ENCODE results near the gene LMNB1. TPM values are rescaled to one million over a fixed set of nuclear protein-coding genes. Genes with fewer than 3 reads are reported as not detected.
A peak's percentile ranks its signal among the peaks of the same experiment; 100 is the strongest.
"Not testable (repeated sequence)": the region's sequence is repeated elsewhere in the genome, so short reads cannot be mapped to it uniquely, and the experiment has no call there.

Gene LMNB1
- total RNA-seq = 120 TPM
- 27.2 TPM for polyA plus RNA-seq
- long read RNA-seq, donor 1, partial matches to known transcripts = 5 of 10 reads
- long read RNA-seq, donor 1, other reads (novel, unspliced or antisense) = 0 of 10 reads
- long read RNA-seq, donor 2 = 0 reads
- long read RNA-seq, donor 3, transcript LMNB1-201 (11 exons, 2,878 nt) = major isoform, 28 of 81 reads
- long read RNA-seq, donor 3, partial matches to known transcripts = 51 of 81 reads
- long read RNA-seq, donor 3, other reads (novel, unspliced or antisense) = 0 of 81 reads
- long read RNA-seq, donor 4, transcript LMNB1-201 (11 exons, 2,878 nt) = major isoform, 20 of 27 reads
- long read RNA-seq, donor 4, partial matches to known transcripts = 5 of 27 reads
- long read RNA-seq, donor 4, other reads (novel, unspliced or antisense) = 0 of 27 reads
- long read RNA-seq, donor 5, transcript LMNB1-201 (11 exons, 2,878 nt) = major isoform, 28 of 117 reads
- long read RNA-seq, donor 5, transcript LMNB1-202 (6 exons, 1,572 nt) = minor isoform, 5 of 117 reads
- long read RNA-seq, donor 5, partial matches to known transcripts = 83 of 117 reads
- long read RNA-seq, donor 5, other reads (novel, unspliced or antisense) = 0 of 117 reads
- long read RNA-seq, donor 6, transcript LMNB1-201 (11 exons, 2,878 nt) = major isoform, 20 of 56 reads
- long read RNA-seq, donor 6, partial matches to known transcripts = 33 of 56 reads
- long read RNA-seq, donor 6, other reads (novel, unspliced or antisense) = 0 of 56 reads
- long read RNA-seq, donor 7, transcript LMNB1-201 (11 exons, 2,878 nt) = major isoform, 34 of 89 reads
- long read RNA-seq, donor 7, partial matches to known transcripts = 53 of 89 reads
- long read RNA-seq, donor 7, other reads (novel, unspliced or antisense) = 0 of 89 reads
- long read RNA-seq, donor 8, transcript LMNB1-201 (11 exons, 2,878 nt) = major isoform, 13 of 31 reads
- long read RNA-seq, donor 8, partial matches to known transcripts = 16 of 31 reads
- long read RNA-seq, donor 8, other reads (novel, unspliced or antisense) = 0 of 31 reads
- long read RNA-seq, donor 9, transcript LMNB1-201 (11 exons, 2,878 nt) = major isoform, 35 of 41 reads
- long read RNA-seq, donor 9, partial matches to known transcripts = 5 of 41 reads
- long read RNA-seq, donor 9, other reads (novel, unspliced or antisense) = 0 of 41 reads
- long read RNA-seq, donor 10, transcript LMNB1-201 (11 exons, 2,878 nt) = major isoform, 24 of 67 reads
- long read RNA-seq, donor 10, partial matches to known transcripts = 41 of 67 reads
- long read RNA-seq, donor 10, other reads (novel, unspliced or antisense) = 0 of 67 reads

- WGBS = under 1% methylated on average over 74 of the region's 74 CpGs
Observed at GRCh38 chr5:126776499-126777256, at the start of gene LMNB1. LMNB1 (plus strand) TSS chr5:126777136; CDS start chr5:126777509, 373 bp downstream.

GRCh38 chr5:126732716-126733115 lies 44.2 kb upstream of the LMNB1 start:
- Histone ChIP-seq H3K27ac (ENCODE audit: low read depth in 1 of 2, low read length in 1 of 2) (no peak overlapping the region), H3K4me1 (ENCODE audit: control insufficient read depth in 2 of 2, insufficient read depth in 2 of 2, low read length in 2 of 2) (no peaks in the 10 kb centered on the region), H3K4me3 (ENCODE audit: low read length in 2 of 2) (no peak overlapping the region), H3K27me3 (ENCODE audit: control insufficient read depth in 2 of 2, insufficient read depth in 1 of 2, low read length in 1 of 2) (no peaks in the 10 kb centered on the region), H3K9me3 (ENCODE audit: control insufficient read depth in 2 of 2, insufficient read depth in 1 of 2, low read length in 1 of 2) (no peaks in the 10 kb centered on the region), H3K36me3 (ENCODE audit: control insufficient read depth in 2 of 2, insufficient read depth in 2 of 2, low read length in 1 of 2) (no peaks in the 10 kb centered on the region)
- DNase-seq (ENCODE audit: low read depth in 6 of 9, low spot score in 9 of 9) = no peak
- WGBS = 44% methylated on average over 2 of the region's 2 CpGs

More at GRCh38 chr5:126776499-126777256, at the start of gene LMNB1:
- Histone ChIP-seq H3K27ac (ENCODE audit: low read depth in 1 of 2, low read length in 1 of 2) (peak within 1 kb of the TSS; percentile 92 to 100), H3K27me3 (ENCODE audit: control insufficient read depth in 2 of 2, insufficient read depth in 1 of 2, low read length in 1 of 2) (no peaks in the 10 kb centered on the region), H3K4me3 (ENCODE audit: low read length in 2 of 2) (peak within 1 kb of the TSS; percentile 64 to 99), H3K36me3 (ENCODE audit: control insufficient read depth in 2 of 2, insufficient read depth in 2 of 2, low read length in 1 of 2) (peaks cover 3 to 5% of the 10 kb centered on the region in 2 donors), H3K4me1 (ENCODE audit: control insufficient read depth in 2 of 2, insufficient read depth in 2 of 2, low read length in 2 of 2) (peaks cover 0 to 23% of the 10 kb centered on the region in 2 donors), H3K9me3 (ENCODE audit: control insufficient read depth in 2 of 2, insufficient read depth in 1 of 2, low read length in 1 of 2) (peaks cover 0 to 7% of the 10 kb centered on the region in 2 donors)
- DNase-seq (ENCODE audit: low read depth in 6 of 9, low spot score in 9 of 9) = peak; percentile 77 to 97 (median 92)

GRCh38 chr5:126734573-126734972 lies 42.4 kb upstream of the LMNB1 start:
- H3K27me3 ChIP-seq (ENCODE audit: control insufficient read depth in 2 of 2, insufficient read depth in 1 of 2, low read length in 1 of 2); H3K4me3 ChIP-seq (ENCODE audit: low read length in 2 of 2); DNase-seq (ENCODE audit: low read depth in 6 of 9, low spot score in 9 of 9); H3K4me1 ChIP-seq (ENCODE audit: control insufficient read depth in 2 of 2, insufficient read depth in 2 of 2, low read length in 2 of 2); H3K36me3 ChIP-seq (ENCODE audit: control insufficient read depth in 2 of 2, insufficient read depth in 2 of 2, low read length in 1 of 2); H3K9me3 ChIP-seq (ENCODE audit: control insufficient read depth in 2 of 2, insufficient read depth in 1 of 2, low read length in 1 of 2); H3K27ac ChIP-seq (ENCODE audit: low read depth in 1 of 2, low read length in 1 of 2): not testable (repeated sequence)
- 98% methylated on average over 18 of the region's 18 CpGs for WGBS

- 96% methylated on average over 3 of the region's 3 CpGs for WGBS
- H3K4me3 ChIP-seq (ENCODE audit: low read length in 2 of 2) = no peak overlapping the region
- no peaks in the 10 kb centered on the region for H3K9me3 ChIP-seq (ENCODE audit: control insufficient read depth in 2 of 2, insufficient read depth in 1 of 2, low read length in 1 of 2)
- no peak overlapping the region for H3K27ac ChIP-seq (ENCODE audit: low read depth in 1 of 2, low read length in 1 of 2)
- H3K4me1 ChIP-seq (ENCODE audit: control insufficient read depth in 2 of 2, insufficient read depth in 2 of 2, low read length in 2 of 2) = no peaks in the 10 kb centered on the region
- no peaks in the 10 kb centered on the region for H3K27me3 ChIP-seq (ENCODE audit: control insufficient read depth in 2 of 2, insufficient read depth in 1 of 2, low read length in 1 of 2)
- no peak for DNase-seq (ENCODE audit: low read depth in 6 of 9, low spot score in 9 of 9)
- H3K36me3 ChIP-seq (ENCODE audit: control insufficient read depth in 2 of 2, insufficient read depth in 2 of 2, low read length in 1 of 2) = no peaks in the 10 kb centered on the region
Observed at GRCh38 chr5:126736141-126736540, 40.8 kb upstream of the LMNB1 start.

GRCh38 chr5:126741361-126741760 lies 35.6 kb upstream of the LMNB1 start:
- WGBS = 98% methylated on average over 9 of the region's 9 CpGs
- H3K9me3 ChIP-seq (ENCODE audit: control insufficient read depth in 2 of 2, insufficient read depth in 1 of 2, low read length in 1 of 2) = no peaks in the 10 kb centered on the region
- H3K36me3 ChIP-seq (ENCODE audit: control insufficient read depth in 2 of 2, insufficient read depth in 2 of 2, low read length in 1 of 2) = no peaks in the 10 kb centered on the region
- peaks cover 0 to 2% of the 10 kb centered on the region in 2 donors for H3K4me1 ChIP-seq (ENCODE audit: control insufficient read depth in 2 of 2, insufficient read depth in 2 of 2, low read length in 2 of 2)
- DNase-seq (ENCODE audit: low read depth in 6 of 9, low spot score in 9 of 9) = no peak
- H3K4me3 ChIP-seq (ENCODE audit: low read length in 2 of 2) = no peak overlapping the region
- no peaks in the 10 kb centered on the region for H3K27me3 ChIP-seq (ENCODE audit: control insufficient read depth in 2 of 2, insufficient read depth in 1 of 2, low read length in 1 of 2)
- H3K27ac ChIP-seq (ENCODE audit: low read depth in 1 of 2, low read length in 1 of 2) = no peak overlapping the region

- Histone ChIP-seq H3K4me1 (ENCODE audit: control insufficient read depth in 2 of 2, insufficient read depth in 2 of 2, low read length in 2 of 2) (peaks cover 0 to 4% of the 10 kb centered on the region in 2 donors), H3K9me3 (ENCODE audit: control insufficient read depth in 2 of 2, insufficient read depth in 1 of 2, low read length in 1 of 2) (no peaks in the 10 kb centered on the region), H3K4me3 (ENCODE audit: low read length in 2 of 2) (no peak overlapping the region), H3K36me3 (ENCODE audit: control insufficient read depth in 2 of 2, insufficient read depth in 2 of 2, low read length in 1 of 2) (no peaks in the 10 kb centered on the region), H3K27ac (ENCODE audit: low read depth in 1 of 2, low read length in 1 of 2) (no peak overlapping the region), H3K27me3 (ENCODE audit: control insufficient read depth in 2 of 2, insufficient read depth in 1 of 2, low read length in 1 of 2) (no peaks in the 10 kb centered on the region)
- no peak for DNase-seq (ENCODE audit: low read depth in 6 of 9, low spot score in 9 of 9)
- WGBS = 96% methylated on average over 2 of the region's 2 CpGs
Observed at GRCh38 chr5:126742425-126742824, 34.5 kb upstream of the LMNB1 start.

GRCh38 chr5:126744836-126745235 lies 32.1 kb upstream of the LMNB1 start:
- DNase-seq (ENCODE audit: low read depth in 6 of 9, low spot score in 9 of 9) = no peak
- Histone ChIP-seq H3K36me3 (ENCODE audit: control insufficient read depth in 2 of 2, insufficient read depth in 2 of 2, low read length in 1 of 2) (no peaks in the 10 kb centered on the region), H3K9me3 (ENCODE audit: control insufficient read depth in 2 of 2, insufficient read depth in 1 of 2, low read length in 1 of 2) (no peaks in the 10 kb centered on the region), H3K4me3 (ENCODE audit: low read length in 2 of 2) (no peak overlapping the region), H3K4me1 (ENCODE audit: control insufficient read depth in 2 of 2, insufficient read depth in 2 of 2, low read length in 2 of 2) (peaks cover 0 to 14% of the 10 kb centered on the region in 2 donors), H3K27ac (ENCODE audit: low read depth in 1 of 2, low read length in 1 of 2) (no peak overlapping the region), H3K27me3 (ENCODE audit: control insufficient read depth in 2 of 2, insufficient read depth in 1 of 2, low read length in 1 of 2) (no peaks in the 10 kb centered on the region)
- 40% methylated on average over 2 of the region's 2 CpGs for WGBS

GRCh38 chr5:126745259-126745992 lies 31.5 kb upstream of the LMNB1 start:
- no peaks in the 10 kb centered on the region for H3K36me3 ChIP-seq (ENCODE audit: control insufficient read depth in 2 of 2, insufficient read depth in 2 of 2, low read length in 1 of 2)
- H3K27me3 ChIP-seq (ENCODE audit: control insufficient read depth in 2 of 2, insufficient read depth in 1 of 2, low read length in 1 of 2) = no peaks in the 10 kb centered on the region
- H3K4me3 ChIP-seq (ENCODE audit: low read length in 2 of 2) = no peak overlapping the region
- H3K27ac ChIP-seq (ENCODE audit: low read depth in 1 of 2, low read length in 1 of 2) = no peak overlapping the region
- H3K9me3 ChIP-seq (ENCODE audit: control insufficient read depth in 2 of 2, insufficient read depth in 1 of 2, low read length in 1 of 2) = no peaks in the 10 kb centered on the region
- H3K4me1 ChIP-seq (ENCODE audit: control insufficient read depth in 2 of 2, insufficient read depth in 2 of 2, low read length in 2 of 2) = peaks cover 0 to 14% of the 10 kb centered on the region in 2 donors
- DNase-seq (ENCODE audit: low read depth in 6 of 9, low spot score in 9 of 9) = no peak
- 96% methylated on average over 7 of the region's 7 CpGs for WGBS
